GM12891 (cell line): ENCODE measurements around the gene HPS3.

Experiments used
- POLR2A ChIP-seq: IDR thresholded peaks from 2 replicates; pipeline ENCODE4 v1.6.1; 2011; ENCODE audit warnings: low read depth, low read length, control low read depth
- POLR2AphosphoS5 ChIP-seq: IDR thresholded peaks from 2 replicates; pipeline ENCODE4 v1.6.1; 2011; ENCODE audit warnings: low read depth, low read length, control low read depth
- SPI1 ChIP-seq: IDR thresholded peaks from 2 replicates; pipeline ENCODE4 v1.6.1; 2011; ENCODE audit warnings: low read depth, low read length, control low read depth
- TAF1 ChIP-seq: IDR thresholded peaks from 2 replicates; pipeline ENCODE4 v1.6.1; 2011; ENCODE audit warnings: low read depth, low read length, control low read depth

DNA sequence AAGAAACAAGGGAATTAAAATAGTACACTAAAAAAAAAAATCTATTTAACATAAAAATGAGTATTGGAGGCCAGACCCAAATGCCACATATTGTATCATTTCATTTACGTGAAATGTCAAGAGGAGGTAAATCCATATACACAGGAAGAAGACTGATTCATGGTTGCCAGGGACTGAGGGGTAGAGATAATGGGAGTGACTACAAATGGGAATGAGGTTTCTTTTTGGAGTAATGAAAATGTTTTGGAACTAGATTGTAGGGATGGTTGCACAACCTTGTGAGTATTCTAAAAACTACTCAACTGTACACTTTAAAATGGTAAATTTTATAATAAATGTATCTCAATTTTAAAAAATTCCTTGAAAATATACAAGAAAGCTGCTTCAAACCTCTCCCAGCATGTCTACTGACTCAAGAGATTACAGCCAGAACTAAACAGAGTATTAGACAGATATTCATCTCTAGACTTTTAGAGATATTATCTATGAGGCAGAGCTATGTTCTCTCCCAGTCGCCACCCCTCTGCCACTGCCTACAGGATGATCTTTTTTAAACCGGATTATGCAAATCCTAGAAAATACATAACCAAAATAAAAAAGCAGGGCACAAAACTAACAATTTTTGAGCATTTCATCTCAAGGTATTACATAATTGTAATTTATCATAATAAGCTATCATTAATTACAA, 49.3 kb upstream of the HPS3 start:
- TF ChIP-seq POLR2AphosphoS5 (no peak), TAF1 (no peak), POLR2A (no peak), SPI1 (no peak)
